Vagina (tissue), 2 donors: ENCODE data around the gene TAT.

Source experiments
- POLR2A ChIP-seq, 2 donors: fragments of 450-650 bp; IDR thresholded peaks; one replicate each; pipeline ENCODE4 v1.6.1; 2017; ENCODE audit warnings: antibody characterized with exemption in 2 of 2, mild to moderate bottlenecking in 2 of 2, moderate library complexity in 2 of 2
- POLR2AphosphoS5 ChIP-seq, 2 donors: sonication (generic); formaldehyde crosslinking; IDR thresholded peaks; one replicate each; pipeline ENCODE4 v1.9.0; 2017; ENCODE audit warnings: antibody characterized with exemption in 2 of 2, mild to moderate bottlenecking in 2 of 2, low read depth in 1 of 2; ENCODE audit not compliant: insufficient read depth in 1 of 2
- TF ChIP-seq, protein P1 (sequence below), 3 experiments: fragments of 450-650 bp in 2 of 3; fragments of 200-600 bp in 1 of 3; sonication (generic) in 1 of 3; IDR thresholded peaks; one replicate each; pipeline ENCODE4 v1.5.1; 2017 to 2019; ENCODE audit warnings: antibody characterized with exemption in 3 of 3, mild to moderate bottlenecking in 2 of 3, moderate library complexity in 2 of 3

DNA sequence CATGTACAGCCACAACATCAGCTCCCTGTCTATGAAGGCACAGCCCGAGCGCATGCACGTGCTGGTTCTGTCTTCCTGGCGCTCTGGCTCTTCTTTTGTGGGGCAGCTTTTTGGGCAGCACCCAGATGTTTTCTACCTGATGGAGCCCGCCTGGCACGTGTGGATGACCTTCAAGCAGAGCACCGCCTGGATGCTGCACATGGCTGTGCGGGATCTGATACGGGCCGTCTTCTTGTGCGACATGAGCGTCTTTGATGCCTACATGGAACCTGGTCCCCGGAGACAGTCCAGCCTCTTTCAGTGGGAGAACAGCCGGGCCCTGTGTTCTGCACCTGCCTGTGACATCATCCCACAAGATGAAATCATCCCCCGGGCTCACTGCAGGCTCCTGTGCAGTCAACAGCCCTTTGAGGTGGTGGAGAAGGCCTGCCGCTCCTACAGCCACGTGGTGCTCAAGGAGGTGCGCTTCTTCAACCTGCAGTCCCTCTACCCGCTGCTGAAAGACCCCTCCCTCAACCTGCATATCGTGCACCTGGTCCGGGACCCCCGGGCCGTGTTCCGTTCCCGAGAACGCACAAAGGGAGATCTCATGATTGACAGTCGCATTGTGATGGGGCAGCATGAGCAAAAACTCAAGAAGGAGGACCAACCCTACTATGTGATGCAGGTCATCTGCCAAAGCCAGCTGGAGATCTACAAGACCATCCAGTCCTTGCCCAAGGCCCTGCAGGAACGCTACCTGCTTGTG, 40.0 kb downstream of the TAT start:
- TF ChIP-seq, protein P1, sequence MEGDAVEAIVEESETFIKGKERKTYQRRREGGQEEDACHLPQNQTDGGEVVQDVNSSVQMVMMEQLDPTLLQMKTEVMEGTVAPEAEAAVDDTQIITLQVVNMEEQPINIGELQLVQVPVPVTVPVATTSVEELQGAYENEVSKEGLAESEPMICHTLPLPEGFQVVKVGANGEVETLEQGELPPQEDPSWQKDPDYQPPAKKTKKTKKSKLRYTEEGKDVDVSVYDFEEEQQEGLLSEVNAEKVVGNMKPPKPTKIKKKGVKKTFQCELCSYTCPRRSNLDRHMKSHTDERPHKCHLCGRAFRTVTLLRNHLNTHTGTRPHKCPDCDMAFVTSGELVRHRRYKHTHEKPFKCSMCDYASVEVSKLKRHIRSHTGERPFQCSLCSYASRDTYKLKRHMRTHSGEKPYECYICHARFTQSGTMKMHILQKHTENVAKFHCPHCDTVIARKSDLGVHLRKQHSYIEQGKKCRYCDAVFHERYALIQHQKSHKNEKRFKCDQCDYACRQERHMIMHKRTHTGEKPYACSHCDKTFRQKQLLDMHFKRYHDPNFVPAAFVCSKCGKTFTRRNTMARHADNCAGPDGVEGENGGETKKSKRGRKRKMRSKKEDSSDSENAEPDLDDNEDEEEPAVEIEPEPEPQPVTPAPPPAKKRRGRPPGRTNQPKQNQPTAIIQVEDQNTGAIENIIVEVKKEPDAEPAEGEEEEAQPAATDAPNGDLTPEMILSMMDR (IDR thresholded peaks at IDR 0.05): no peak
- TF ChIP-seq POLR2A (IDR thresholded peaks at IDR 0.05) (no peak), POLR2AphosphoS5 (IDR thresholded peaks at IDR 0.05; ENCODE audit: insufficient read depth in 1 of 2, low read depth in 1 of 2) (no peak)
